Measurements from ENCODE around the gene FATE1. TPM values are rescaled to one million over a fixed set of nuclear protein-coding genes. Genes with fewer than 3 reads are reported as not detected.

The FATE1 gene
- total RNA-seq, 1 donor: not detected

- TF ChIP-seq CTCF (IDR thresholded peaks at IDR 0.05; ENCODE audit: insufficient read depth, low read length): no peak
- DNase-seq (ENCODE audit: low read depth): no peak
Observed at GRCh38 chrX:151698485-151698884, 17.4 kb upstream of the FATE1 start.

GRCh38 chrX:151699746-151700145 lies 16.1 kb upstream of the FATE1 start:
- no peak for TF ChIP-seq CTCF (IDR thresholded peaks at IDR 0.05; ENCODE audit: insufficient read depth, low read length)
- no peak overlapping the region for H3K4me3 ChIP-seq (ENCODE audit: low read depth, low read length)
- no peak for DNase-seq (ENCODE audit: low read depth)

More at GRCh38 chrX:151698485-151698884, 17.4 kb upstream of the FATE1 start:
- no peak overlapping the region for H3K4me3 ChIP-seq (ENCODE audit: low read depth, low read length)

- TF ChIP-seq CTCF (IDR thresholded peaks at IDR 0.05; ENCODE audit: insufficient read depth, low read length): no peak
- DNase-seq (ENCODE audit: low read depth): no peak
- no peak overlapping the region for H3K4me3 ChIP-seq (ENCODE audit: low read depth, low read length)
Observed at GRCh38 chrX:151700581-151700980, 15.3 kb upstream of the FATE1 start.

GRCh38 chrX:151701071-151701470 lies 14.8 kb upstream of the FATE1 start:
- no peak overlapping the region for H3K4me3 ChIP-seq (ENCODE audit: low read depth, low read length)
- DNase-seq (ENCODE audit: low read depth): no peak
- no peak for TF ChIP-seq CTCF (IDR thresholded peaks at IDR 0.05; ENCODE audit: insufficient read depth, low read length)

- no peak for DNase-seq (ENCODE audit: low read depth)
- no peak for TF ChIP-seq CTCF (IDR thresholded peaks at IDR 0.05; ENCODE audit: insufficient read depth, low read length)
- H3K4me3 ChIP-seq (ENCODE audit: low read depth, low read length): no peak overlapping the region
Observed at GRCh38 chrX:151701531-151701930, 14.3 kb upstream of the FATE1 start.

GRCh38 chrX:151702026-151702714 lies 13.7 kb upstream of the FATE1 start:
- H3K4me3 ChIP-seq (ENCODE audit: low read depth, low read length): no peak overlapping the region
- TF ChIP-seq CTCF (IDR thresholded peaks at IDR 0.05; ENCODE audit: insufficient read depth, low read length): no peak
- peak; percentile 4 for DNase-seq (ENCODE audit: low read depth)

Data from fibroblast of the aortic adventitia (primary cell).